Ectodermal cell (in vitro differentiated cells): ENCODE data around the gene MRPS18B.

Experiments
- H3K27ac ChIP-seq: 2 replicates; pipeline ENCODE4 v1.7.0; 2013; ENCODE audit warnings: mild to moderate bottlenecking, low read depth, low read length; ENCODE audit not compliant: insufficient read depth, poor library complexity, severe bottlenecking
- H3K27me3 ChIP-seq: 2 replicates; pipeline ENCODE4 v1.7.0; 2013; ENCODE audit warnings: mild to moderate bottlenecking, low read length; ENCODE audit not compliant: insufficient read depth, control insufficient read depth, poor library complexity, severe bottlenecking
- H3K36me3 ChIP-seq: one replicate; pipeline ENCODE4 v1.7.0; 2013; ENCODE audit warnings: low read length; ENCODE audit not compliant: control insufficient read depth, insufficient read depth
- H3K4me1 ChIP-seq: one replicate; pipeline ENCODE4 v1.7.0; 2013; ENCODE audit warnings: low read length; ENCODE audit not compliant: control insufficient read depth, insufficient read depth
- H3K4me3 ChIP-seq: 2 replicates; pipeline ENCODE4 v1.7.0; 2013; ENCODE audit warnings: low read depth, low read length, control low read depth; ENCODE audit not compliant: insufficient read depth
- H3K9me3 ChIP-seq: 2 replicates; pipeline ENCODE4 v1.7.0; 2013; ENCODE audit warnings: mild to moderate bottlenecking, low read length, moderate library complexity; ENCODE audit not compliant: control insufficient read depth
- WGBS, 2 experiments: methylation state at CpG; one replicate each; pipeline ENCODE4 v1.1.7; 2013; ENCODE audit warnings: missing lambda C conversion rate in 2 of 2; 5-methylcytosine and 5-hydroxymethylcytosine counted together

MRPS18B gene

GRCh38 chr6:30640481-30640880 is 22.8 kb downstream of the MRPS18B start:
- H3K27ac ChIP-seq, result no peak overlapping the region
- peaks cover 36% of the 10 kb centered on the region for H3K36me3 ChIP-seq
- WGBS, 2 experiments, result 95 to 96% methylated on average over 10 of the region's 10 CpGs

GRCh38 chr6:30641048-30641447 is 23.4 kb downstream of the MRPS18B start:
- H3K27ac ChIP-seq, result no peak overlapping the region
- H3K9me3 ChIP-seq, result no peaks in the 10 kb centered on the region
- no peaks in the 10 kb centered on the region for H3K27me3 ChIP-seq
- 94 to 96% methylated on average over 1 of the region's 1 CpG for WGBS, 2 experiments
- no peaks in the 10 kb centered on the region for H3K4me1 ChIP-seq
- peaks cover 36% of the 10 kb centered on the region for H3K36me3 ChIP-seq
- no peak overlapping the region for H3K4me3 ChIP-seq

More at GRCh38 chr6:30640481-30640880, 22.8 kb downstream of the MRPS18B start:
- H3K4me1 ChIP-seq, result no peaks in the 10 kb centered on the region
- no peaks in the 10 kb centered on the region for H3K9me3 ChIP-seq
- no peaks in the 10 kb centered on the region for H3K27me3 ChIP-seq
- no peak overlapping the region for H3K4me3 ChIP-seq

- no peak overlapping the region for H3K4me3 ChIP-seq
- WGBS, 2 experiments, result 94% methylated on average over 2 of the region's 2 CpGs
- no peak overlapping the region for H3K27ac ChIP-seq
- no peaks in the 10 kb centered on the region for H3K27me3 ChIP-seq
- H3K9me3 ChIP-seq, result no peaks in the 10 kb centered on the region
- H3K4me1 ChIP-seq, result peaks cover 4% of the 10 kb centered on the region
- H3K36me3 ChIP-seq, result peaks cover 33% of the 10 kb centered on the region
Observed at GRCh38 chr6:30643656-30644055, 26.0 kb downstream of the MRPS18B start.

- H3K36me3 ChIP-seq, result peaks cover 32% of the 10 kb centered on the region
- peaks cover 4% of the 10 kb centered on the region for H3K4me1 ChIP-seq
- no peaks in the 10 kb centered on the region for H3K9me3 ChIP-seq
- 92% methylated on average over 5 of the region's 5 CpGs for WGBS, 2 experiments
- H3K27ac ChIP-seq, result no peak overlapping the region
- H3K4me3 ChIP-seq, result no peak overlapping the region
- no peaks in the 10 kb centered on the region for H3K27me3 ChIP-seq
Observed at GRCh38 chr6:30644769-30645168, 27.1 kb downstream of the MRPS18B start.

GRCh38 chr6:30645989-30646388 is 28.3 kb downstream of the MRPS18B start:
- 84 to 91% methylated on average over 1 of the region's 1 CpG for WGBS, 2 experiments
- peaks cover 22% of the 10 kb centered on the region for H3K36me3 ChIP-seq

GRCh38 chr6:30646450-30647241 is 29.0 kb downstream of the MRPS18B start, which contains the start of gene C6orf136:
C6orf136 (plus strand) TSS chr6:30647133; CDS start chr6:30647232, 99 bp downstream.
- peaks cover 25% of the 10 kb centered on the region for H3K36me3 ChIP-seq
- peaks cover 4% of the 10 kb centered on the region for H3K4me1 ChIP-seq
- H3K27ac ChIP-seq, result peak within 1 kb of the TSS; percentile 18
- H3K27me3 ChIP-seq, result no peaks in the 10 kb centered on the region
- peak within 1 kb of the TSS; percentile 98 for H3K4me3 ChIP-seq
- no peaks in the 10 kb centered on the region for H3K9me3 ChIP-seq
- WGBS, 2 experiments, result 12 to 15% methylated on average over 35 to 36 of the region's 37 CpGs

More at GRCh38 chr6:30645989-30646388, 28.3 kb downstream of the MRPS18B start:
- Histone ChIP-seq H3K4me3 (no peak overlapping the region), H3K4me1 (peaks cover 4% of the 10 kb centered on the region), H3K9me3 (no peaks in the 10 kb centered on the region), H3K27ac (no peak overlapping the region), H3K27me3 (no peaks in the 10 kb centered on the region)

GRCh38 chr6:30647242-30648116 is 29.8 kb downstream of the MRPS18B start:
- H3K9me3 ChIP-seq, result no peaks in the 10 kb centered on the region
- peaks cover 4% of the 10 kb centered on the region for H3K4me1 ChIP-seq
- H3K4me3 ChIP-seq, result peak overlapping the region; percentile 98
- 1% methylated on average over 76 to 78 of the region's 78 CpGs for WGBS, 2 experiments
- H3K27ac ChIP-seq, result peak overlapping the region; percentile 18
- H3K36me3 ChIP-seq, result peaks cover 34% of the 10 kb centered on the region
- H3K27me3 ChIP-seq, result no peaks in the 10 kb centered on the region

GRCh38 chr6:30651143-30651542 is 33.5 kb downstream of the MRPS18B start:
- Histone ChIP-seq H3K4me3 (no peak overlapping the region), H3K27me3 (no peaks in the 10 kb centered on the region), H3K9me3 (no peaks in the 10 kb centered on the region), H3K36me3 (peaks cover 42% of the 10 kb centered on the region), H3K4me1 (peaks cover 4% of the 10 kb centered on the region), H3K27ac (no peak overlapping the region)
- WGBS, 2 experiments, result 90 to 93% methylated on average over 12 of the region's 12 CpGs

GRCh38 chr6:30654798-30655742 is 37.4 kb downstream of the MRPS18B start:
- Histone ChIP-seq H3K4me1 (no peaks in the 10 kb centered on the region), H3K27me3 (no peaks in the 10 kb centered on the region), H3K4me3 (no peak overlapping the region), H3K9me3 (no peaks in the 10 kb centered on the region), H3K27ac (no peak overlapping the region), H3K36me3 (peaks cover 53% of the 10 kb centered on the region)
- WGBS, 2 experiments, result 95 to 96% methylated on average over 19 of the region's 19 CpGs
